ENCODE data around the gene STARD13. TPM values are rescaled to one million over a fixed set of nuclear protein-coding genes. Genes with fewer than 3 reads are reported as not detected.

Gene STARD13
- total RNA-seq, 1 experiment from 2014 or later: 2.1 TPM

DNA sequence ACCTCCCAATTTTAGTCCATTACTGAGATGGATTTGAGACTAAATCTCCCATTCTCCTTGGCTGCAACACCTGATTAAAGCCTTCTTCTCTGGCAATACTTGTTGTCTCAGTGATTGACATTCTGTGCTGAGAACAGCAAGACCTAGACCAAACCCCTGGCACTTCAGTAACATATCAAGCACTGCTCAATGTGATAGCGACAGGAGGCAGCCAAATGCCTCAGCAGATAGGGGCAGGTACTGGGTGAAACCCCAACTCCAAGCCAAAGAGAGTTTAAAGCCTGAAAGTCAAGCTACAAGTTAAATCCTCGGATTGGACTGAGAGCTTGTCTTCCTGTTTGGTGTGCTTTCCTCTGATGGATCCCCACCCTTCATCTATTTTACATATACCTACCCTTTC is 52.7 kb downstream of the STARD13 start:
- no peak overlapping the region for H4K8ac ChIP-seq (replicated peaks; ENCODE audit: insufficient read length, low read depth, low read length)
- no peak overlapping the region for H3K56ac ChIP-seq (ENCODE audit: insufficient read length, low read depth, low read length)
- no peak overlapping the region for H2AFZ ChIP-seq (ENCODE audit: low read length)
- no peak overlapping the region for H2BK120ac ChIP-seq (ENCODE audit: low read depth, low read length, poor library complexity, severe bottlenecking)
- H3K4ac ChIP-seq (ENCODE audit: low read depth, low read length): no peak overlapping the region
- Mint-ChIP-seq H3K27me3 (ENCODE audit: low read depth) (no peaks in the 10 kb centered on the region), H3K36me3 (ENCODE audit: insufficient read depth in 1 of 3, low read depth in 3 of 3) (peaks cover 2 to 7% (median 6%) of the 10 kb centered on the region in 3 experiments; a peak in 6 of 7 replicates), H3K4me3 (no peak overlapping the region; a peak in 1 of 5 replicates), H3K9me3 (peaks cover 5 to 10% of the 10 kb centered on the region in 2 experiments; a peak in 4 of 5 replicates), H3K27ac (no peak overlapping the region), H3K4me1 (peaks cover 21 to 23% of the 10 kb centered on the region in 2 experiments)
- H3K27ac ChIP-seq (ENCODE audit: insufficient read length, low read depth, low read length): no peak overlapping the region
- no peak overlapping the region for H3K23ac ChIP-seq (ENCODE audit: insufficient read length, low read depth, low read length)
- no peaks in the 10 kb centered on the region for H3K9me3 ChIP-seq (ENCODE audit: control insufficient read depth, low read depth, low read length)
- no peaks in the 10 kb centered on the region for H3K27me3 ChIP-seq (ENCODE audit: insufficient read depth, low read length)
- H4K5ac ChIP-seq (ENCODE audit: insufficient read length, low read depth, low read length): no peak overlapping the region
- H3T11ph ChIP-seq (ENCODE audit: low read length): no peak overlapping the region
- H2BK12ac ChIP-seq (ENCODE audit: insufficient read length, low read depth, low read length): no peak overlapping the region
- H3K79me1 ChIP-seq (ENCODE audit: insufficient read depth, low read depth, low read length, poor library complexity, severe bottlenecking): no peaks in the 10 kb centered on the region
- peaks cover 9% of the 10 kb centered on the region; the same call in 1 of the 2 replicates for H3K4me1 ChIP-seq (ENCODE audit: insufficient read depth, low read length)
- H3K4me2 ChIP-seq (ENCODE audit: insufficient read depth, insufficient read length, low read length): no peak overlapping the region
- H4K91ac ChIP-seq (ENCODE audit: insufficient read length, low read depth, low read length): no peak overlapping the region
- no peak overlapping the region for H2BK15ac ChIP-seq (ENCODE audit: low read depth, low read length)
- no peaks in the 10 kb centered on the region for H3K79me2 ChIP-seq (ENCODE audit: insufficient read depth, low read length)
- H2BK5ac ChIP-seq (ENCODE audit: insufficient read length, low read length): no peak overlapping the region
- H2AK5ac ChIP-seq (ENCODE audit: insufficient read length, low read length): no peak overlapping the region
- WGBS (ENCODE audit: extremely low coverage, insufficient read length, low lambda C conversion rate): no CpG with 5 or more reads among the region's 2 CpGs
- H2BK20ac ChIP-seq (ENCODE audit: low read depth, low read length, poor library complexity, severe bottlenecking): no peak overlapping the region
- H4K20me1 ChIP-seq (ENCODE audit: control insufficient read depth, insufficient read depth, insufficient read length): no peaks in the 10 kb centered on the region
- H3K18ac ChIP-seq (ENCODE audit: insufficient read length, low read depth, low read length): no peak overlapping the region
- H3K14ac ChIP-seq (ENCODE audit: insufficient read depth, low read length): no peak overlapping the region
- H3K9ac ChIP-seq (ENCODE audit: extremely low read depth, insufficient read length, low read length): no peak overlapping the region
- TF ChIP-seq, protein P1, sequence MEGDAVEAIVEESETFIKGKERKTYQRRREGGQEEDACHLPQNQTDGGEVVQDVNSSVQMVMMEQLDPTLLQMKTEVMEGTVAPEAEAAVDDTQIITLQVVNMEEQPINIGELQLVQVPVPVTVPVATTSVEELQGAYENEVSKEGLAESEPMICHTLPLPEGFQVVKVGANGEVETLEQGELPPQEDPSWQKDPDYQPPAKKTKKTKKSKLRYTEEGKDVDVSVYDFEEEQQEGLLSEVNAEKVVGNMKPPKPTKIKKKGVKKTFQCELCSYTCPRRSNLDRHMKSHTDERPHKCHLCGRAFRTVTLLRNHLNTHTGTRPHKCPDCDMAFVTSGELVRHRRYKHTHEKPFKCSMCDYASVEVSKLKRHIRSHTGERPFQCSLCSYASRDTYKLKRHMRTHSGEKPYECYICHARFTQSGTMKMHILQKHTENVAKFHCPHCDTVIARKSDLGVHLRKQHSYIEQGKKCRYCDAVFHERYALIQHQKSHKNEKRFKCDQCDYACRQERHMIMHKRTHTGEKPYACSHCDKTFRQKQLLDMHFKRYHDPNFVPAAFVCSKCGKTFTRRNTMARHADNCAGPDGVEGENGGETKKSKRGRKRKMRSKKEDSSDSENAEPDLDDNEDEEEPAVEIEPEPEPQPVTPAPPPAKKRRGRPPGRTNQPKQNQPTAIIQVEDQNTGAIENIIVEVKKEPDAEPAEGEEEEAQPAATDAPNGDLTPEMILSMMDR (conservative IDR thresholded peaks at IDR 0.05): no peak
- DNase-seq: no peak
- H3K23me2 ChIP-seq (ENCODE audit: insufficient read length, low read depth, low read length, poor library complexity, severe bottlenecking): no peaks in the 10 kb centered on the region

Data from H9 (cell line).